B cell (primary cell): ENCODE measurements around the gene PYDC1.

Experiments
- EZH2 ChIP-seq: IDR thresholded peaks from 2 replicates; pipeline ENCODE4 v1.6.1; 2012; ENCODE audit warnings: borderline replicate concordance, low read depth, mild to moderate bottlenecking, moderate library complexity, low read length; ENCODE audit not compliant: insufficient read depth, poor library complexity, severe bottlenecking
- TF ChIP-seq, protein P1 (sequence below): fragments of 200-600 bp; IDR thresholded peaks from one replicate; pipeline ENCODE4 v1.8.0; 2022; ENCODE audit warnings: antibody characterized with exemption, mild to moderate bottlenecking

DNA sequence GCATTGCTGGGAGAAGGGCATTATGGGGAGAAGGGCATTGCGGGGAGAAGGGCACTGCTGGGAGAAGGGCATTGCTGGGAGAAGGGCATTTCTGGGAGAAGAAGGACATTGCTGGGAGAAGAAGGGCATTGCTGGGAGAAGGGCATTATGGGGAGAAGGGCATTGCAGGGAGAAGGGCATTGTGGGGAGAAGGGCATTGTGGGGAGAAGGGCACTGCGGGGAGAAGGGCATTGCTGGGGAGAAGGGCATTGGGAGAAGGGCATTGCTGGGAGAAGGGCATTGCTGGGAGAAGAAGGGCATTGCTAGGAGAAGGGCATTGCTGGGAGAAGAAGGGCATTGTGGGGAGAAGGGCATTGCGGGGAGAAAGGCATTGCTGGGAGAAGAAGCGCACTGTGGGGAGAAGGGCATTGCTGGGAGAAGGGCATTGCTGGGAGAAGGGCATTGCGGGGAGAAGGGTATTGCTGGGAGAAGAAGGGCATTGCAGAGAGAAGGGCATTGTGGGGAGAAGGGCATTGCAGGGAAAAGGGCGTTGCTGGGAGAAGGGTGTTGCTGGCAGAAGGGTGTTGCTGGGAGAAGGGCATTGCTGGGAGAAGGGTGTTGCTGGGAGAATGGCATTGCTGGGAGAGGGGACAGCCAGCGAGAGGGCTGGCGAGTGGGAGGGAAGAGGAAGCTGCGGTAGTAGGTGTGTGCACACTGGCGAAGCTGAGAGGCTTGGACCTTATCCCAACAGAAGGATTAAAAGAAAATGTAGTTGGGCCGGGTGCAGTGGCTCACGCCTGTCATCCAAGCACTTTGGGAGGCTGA, 4.6 kb upstream of the PYDC1 start:
- TF ChIP-seq, protein P1, sequence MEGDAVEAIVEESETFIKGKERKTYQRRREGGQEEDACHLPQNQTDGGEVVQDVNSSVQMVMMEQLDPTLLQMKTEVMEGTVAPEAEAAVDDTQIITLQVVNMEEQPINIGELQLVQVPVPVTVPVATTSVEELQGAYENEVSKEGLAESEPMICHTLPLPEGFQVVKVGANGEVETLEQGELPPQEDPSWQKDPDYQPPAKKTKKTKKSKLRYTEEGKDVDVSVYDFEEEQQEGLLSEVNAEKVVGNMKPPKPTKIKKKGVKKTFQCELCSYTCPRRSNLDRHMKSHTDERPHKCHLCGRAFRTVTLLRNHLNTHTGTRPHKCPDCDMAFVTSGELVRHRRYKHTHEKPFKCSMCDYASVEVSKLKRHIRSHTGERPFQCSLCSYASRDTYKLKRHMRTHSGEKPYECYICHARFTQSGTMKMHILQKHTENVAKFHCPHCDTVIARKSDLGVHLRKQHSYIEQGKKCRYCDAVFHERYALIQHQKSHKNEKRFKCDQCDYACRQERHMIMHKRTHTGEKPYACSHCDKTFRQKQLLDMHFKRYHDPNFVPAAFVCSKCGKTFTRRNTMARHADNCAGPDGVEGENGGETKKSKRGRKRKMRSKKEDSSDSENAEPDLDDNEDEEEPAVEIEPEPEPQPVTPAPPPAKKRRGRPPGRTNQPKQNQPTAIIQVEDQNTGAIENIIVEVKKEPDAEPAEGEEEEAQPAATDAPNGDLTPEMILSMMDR, result no peak
- no peak for TF ChIP-seq EZH2
